Right renal pelvis (tissue), 4 donors: ENCODE measurements around the gene C4orf51. TPM values are rescaled to one million over a fixed set of nuclear protein-coding genes. Genes with fewer than 3 reads are reported as not detected.

Source experiments
- DNase-seq, 4 donors: peaks; one replicate each; pipeline ENCODE4 v3.0.0-alpha.2; 2013; ENCODE audit warnings: low read depth in 4 of 4, low spot score in 3 of 4, missing footprints in 1 of 4
- polyA plus RNA-seq, 4 donors: library from polyadenylated mRNA; unstranded; fragments of 120-200 nt; gene quantifications; one replicate each; pipeline ENCODE4 v1.2.1, GENCODE V29; 2013; ENCODE audit not compliant: insufficient read length in 4 of 4

C4orf51 gene
- polyA plus RNA-seq, 4 donors, result not detected

- no peak for DNase-seq
Measured at GRCh38 chr4:145740806-145741205, 60.9 kb downstream of the C4orf51 start.

- no peak for DNase-seq
Measured at GRCh38 chr4:145743641-145744040, 63.7 kb downstream of the C4orf51 start.

GRCh38 chr4:145755802-145756201, 75.9 kb downstream of the C4orf51 start:
- DNase-seq, result no peak

- no peak for DNase-seq
Measured at GRCh38 chr4:145756244-145756643, 76.3 kb downstream of the C4orf51 start.

- no peak for DNase-seq
Measured at GRCh38 chr4:145757188-145757587, 77.2 kb downstream of the C4orf51 start.

GRCh38 chr4:145760176-145760575, 80.2 kb downstream of the C4orf51 start:
- DNase-seq, result no peak

GRCh38 chr4:145760961-145761929, 81.3 kb downstream of the C4orf51 start:
- no peak for DNase-seq

GRCh38 chr4:145762719-145763118, 82.8 kb downstream of the C4orf51 start:
- no peak for DNase-seq

GRCh38 chr4:145763399-145763798, 83.5 kb downstream of the C4orf51 start:
- no peak for DNase-seq

- DNase-seq, result no peak
Measured at GRCh38 chr4:145766273-145766672, 86.3 kb downstream of the C4orf51 start.

- no peak for DNase-seq
Measured at GRCh38 chr4:145769450-145770037, 89.6 kb downstream of the C4orf51 start.

- DNase-seq, result no peak
Measured at GRCh38 chr4:145770124-145770523, 90.2 kb downstream of the C4orf51 start.

- DNase-seq, result no peak
Measured at GRCh38 chr4:145772347-145772746, 92.4 kb downstream of the C4orf51 start.

- DNase-seq, result no peak
Measured at GRCh38 chr4:145773581-145774234, 93.8 kb downstream of the C4orf51 start.

- no peak for DNase-seq
Measured at GRCh38 chr4:145774473-145774872, 94.5 kb downstream of the C4orf51 start.

- DNase-seq, result no peak
Measured at GRCh38 chr4:145775406-145775805, 95.5 kb downstream of the C4orf51 start.

GRCh38 chr4:145776208-145776607, 96.3 kb downstream of the C4orf51 start:
- DNase-seq, result no peak

- no peak for DNase-seq
Measured at GRCh38 chr4:145779319-145779801, 99.4 kb downstream of the C4orf51 start.

- no peak for DNase-seq
Measured at GRCh38 chr4:145781351-145781750, 101.4 kb downstream of the C4orf51 start.
